Measurements from ENCODE around the gene ADCY1.
"Not testable (repeated sequence)": the region's sequence is repeated elsewhere in the genome, so short reads cannot be mapped to it uniquely, and the experiment has no call there.

ADCY1 gene

DNA sequence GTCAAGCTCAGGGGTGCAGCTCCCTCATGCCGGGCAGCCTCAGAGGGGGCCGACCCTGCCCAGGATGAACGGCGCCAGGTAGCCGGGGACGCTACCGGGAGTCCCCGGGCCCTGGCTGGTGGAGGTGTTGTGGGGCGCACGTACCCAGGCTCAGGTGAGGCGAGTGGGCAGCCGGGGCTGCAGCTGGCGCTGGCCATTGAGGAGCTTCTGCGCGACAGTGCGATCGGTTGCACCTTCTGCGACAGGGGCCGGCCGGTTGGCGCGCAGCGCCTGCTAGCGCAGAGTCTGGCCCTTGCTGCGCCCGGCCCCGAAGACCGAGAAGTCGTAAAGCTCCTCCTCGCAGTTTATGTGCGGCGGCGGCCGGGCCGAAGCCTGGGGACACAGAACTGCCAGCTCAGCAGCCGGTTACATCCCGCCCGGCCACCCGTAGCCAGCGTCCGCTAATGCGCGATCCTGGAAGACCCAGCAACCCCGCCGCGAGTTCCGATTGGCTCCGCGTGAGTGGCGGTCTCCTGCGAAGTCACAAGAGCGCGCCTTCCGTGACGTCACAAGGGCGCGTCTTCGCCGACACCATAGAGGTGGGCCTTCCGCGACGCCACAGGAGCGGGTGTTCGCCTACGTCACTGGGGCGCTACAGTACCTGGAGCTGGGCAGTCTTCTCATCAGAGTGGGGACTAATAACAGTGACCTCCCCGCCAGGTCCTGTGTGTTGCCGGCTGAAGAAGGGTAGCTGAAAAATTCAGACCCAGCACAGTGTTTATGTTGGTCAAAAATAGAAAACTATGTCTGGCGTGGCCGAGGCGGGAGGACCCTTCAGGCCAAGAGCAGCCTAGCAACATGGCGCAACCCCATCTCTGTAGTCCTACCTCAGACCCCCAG is 194.6 kb downstream of the ADCY1 start:
- peak; percentile 90 for DNase-seq

- DNase-seq: not testable (repeated sequence)
Measured at GRCh38 chr7:45769626-45770025, 195.5 kb downstream of the ADCY1 start.
